ENCODE results near the gene SORBS1. TPM values are rescaled to one million over a fixed set of nuclear protein-coding genes. Genes with fewer than 3 reads are reported as not detected.

SORBS1 gene
- total RNA-seq, 2 experiments from 2014 or later = 0.13 to 0.70 TPM

GRCh38 chr10:95447685-95448084 lies 113.5 kb downstream of the SORBS1 start:
- H3K27me3 Mint-ChIP-seq = peaks cover 5% of the 10 kb centered on the region
- no peak for TF ChIP-seq CTCF (IDR thresholded peaks at IDR 0.05)
- ChIA-PET CTCF (interaction anchor here (1.0 to 7.2 kb wide), 5 partner anchors 10 to 155 kb away, joined by 3 to 66 read pairs (median 22); no protein-coding TSS in a partner anchor), POLR2A (no interaction called here)
- no peaks in the 10 kb centered on the region for H3K4me1 Mint-ChIP-seq (ENCODE audit: low read depth)
- ATAC-seq (no peak), DNase-seq (no peak)
- no peaks in the 10 kb centered on the region for H3K36me3 Mint-ChIP-seq (ENCODE audit: low read depth)
- no peaks in the 10 kb centered on the region for H3K9me3 Mint-ChIP-seq
- H3K27ac Mint-ChIP-seq = no peak overlapping the region
- intact Hi-C loops (cut with micrococcal nuclease) = loop anchor here (10.0 kb wide), 1 partner anchor 73 kb away; no protein-coding TSS in a partner anchor
- H3K4me3 Mint-ChIP-seq = no peak overlapping the region

- CTCF ChIA-PET = interaction anchor here (0.6 to 7.2 kb wide), 20 partner anchors 8 to 248 kb away, joined by 3 to 66 read pairs (median 4); partner anchors contain the start of gene TCTN3
- Mint-ChIP-seq H3K4me3 (no peak overlapping the region), H3K9me3 (no peaks in the 10 kb centered on the region), H3K4me1 (ENCODE audit: low read depth) (peaks cover 4% of the 10 kb centered on the region), H3K27me3 (peaks cover 5% of the 10 kb centered on the region), H3K27ac (no peak overlapping the region), H3K36me3 (ENCODE audit: low read depth) (no peaks in the 10 kb centered on the region)
- peak; percentile 89 for TF ChIP-seq CTCF (IDR thresholded peaks at IDR 0.05)
- DNase-seq (peak; percentile 44), ATAC-seq (peak; percentile 72)
- POLR2A ChIA-PET = no interaction called here
- intact Hi-C loops (cut with micrococcal nuclease) = loop anchor here (10.0 kb wide), 1 partner anchor 71 kb away; no protein-coding TSS in a partner anchor
These were observed 115.2 kb downstream of the SORBS1 start for GRCh38 chr10:95445837-95446486.

- ATAC-seq = no peak
- Mint-ChIP-seq H3K9me3 (no peaks in the 10 kb centered on the region), H3K36me3 (ENCODE audit: low read depth) (no peaks in the 10 kb centered on the region), H3K27ac (no peak overlapping the region), H3K27me3 (peaks cover 5% of the 10 kb centered on the region), H3K4me1 (ENCODE audit: low read depth) (peaks cover 6% of the 10 kb centered on the region), H3K4me3 (no peak overlapping the region)
- CTCF ChIA-PET = interaction anchor here (0.7 to 7.2 kb wide), 18 partner anchors 7 to 160 kb away, joined by 3 to 66 read pairs (median 4); no protein-coding TSS in a partner anchor
- no peak for TF ChIP-seq CTCF (IDR thresholded peaks at IDR 0.05)
- POLR2A ChIA-PET = no interaction called here
- intact Hi-C loops (cut with micrococcal nuclease) = loop anchor here (10.0 kb wide), 1 partner anchor 71 kb away; no protein-coding TSS in a partner anchor
- no peak for DNase-seq
These were observed 115.8 kb downstream of the SORBS1 start for GRCh38 chr10:95445223-95445836.

- Mint-ChIP-seq H3K4me3 (no peak overlapping the region), H3K27ac (no peak overlapping the region), H3K9me3 (no peaks in the 10 kb centered on the region), H3K4me1 (ENCODE audit: low read depth) (peaks cover 6% of the 10 kb centered on the region), H3K27me3 (peaks cover 5% of the 10 kb centered on the region), H3K36me3 (ENCODE audit: low read depth) (no peaks in the 10 kb centered on the region)
- intact Hi-C loops (cut with micrococcal nuclease) = loop anchor here (10.0 kb wide), 1 partner anchor 70 kb away; no protein-coding TSS in a partner anchor
- ChIA-PET CTCF (interaction anchor here (1.0 to 7.2 kb wide), 7 partner anchors 10 to 155 kb away, joined by 3 to 66 read pairs (median 8); no protein-coding TSS in a partner anchor), POLR2A (no interaction called here)
- no peak for TF ChIP-seq CTCF (IDR thresholded peaks at IDR 0.05)
- DNase-seq (no peak), ATAC-seq (no peak)
These were observed 116.4 kb downstream of the SORBS1 start for GRCh38 chr10:95444792-95445191.

- H3K27ac Mint-ChIP-seq = no peak overlapping the region
- no peak for ATAC-seq
- intact Hi-C loops (cut with micrococcal nuclease) = loop anchor here (10.0 kb wide), 1 partner anchor 69 kb away; no protein-coding TSS in a partner anchor
- H3K4me3 Mint-ChIP-seq = no peak overlapping the region
- POLR2A ChIA-PET = no interaction called here
- TF ChIP-seq CTCF (IDR thresholded peaks at IDR 0.05) = no peak
- DNase-seq = no peak
- CTCF ChIA-PET = interaction anchor here (0.8 to 7.2 kb wide), 4 partner anchors 12 to 156 kb away, joined by 3 to 66 read pairs (median 26); no protein-coding TSS in a partner anchor
- H3K4me1 Mint-ChIP-seq (ENCODE audit: low read depth) = peaks cover 6% of the 10 kb centered on the region
- H3K9me3 Mint-ChIP-seq = no peaks in the 10 kb centered on the region
- H3K36me3 Mint-ChIP-seq (ENCODE audit: low read depth) = no peaks in the 10 kb centered on the region
- H3K27me3 Mint-ChIP-seq = peaks cover 5% of the 10 kb centered on the region
These were observed 117.5 kb downstream of the SORBS1 start for GRCh38 chr10:95443636-95444035.
